Measurements from ENCODE around the gene DCANP1.

Gene DCANP1

DNA sequence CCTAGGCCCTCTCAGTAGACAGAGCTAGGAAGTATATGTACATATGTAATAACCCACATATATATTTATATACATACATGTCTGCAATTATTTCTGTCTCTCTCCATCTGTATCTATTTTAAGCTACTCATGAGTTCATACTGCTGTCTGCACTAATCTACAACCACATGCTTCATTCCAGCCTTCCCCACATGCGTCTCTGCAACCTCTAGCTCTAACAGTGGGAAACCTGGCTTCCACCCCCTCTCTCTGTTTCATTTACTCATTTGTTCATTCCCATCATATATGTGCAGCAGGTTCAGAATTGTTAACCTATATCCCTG, 23.3 kb downstream of the DCANP1 start:
- Histone ChIP-seq H3K79me1 (ENCODE audit: low read length) (no peaks in the 10 kb centered on the region), H3K27me3 (ENCODE audit: insufficient read depth, low read length) (no peaks in the 10 kb centered on the region), H3K18ac (ENCODE audit: low read length) (no peak overlapping the region), H3K4me2 (ENCODE audit: low read length) (no peak overlapping the region), H3K79me2 (ENCODE audit: control insufficient read depth, insufficient read depth, low read length, poor library complexity) (no peaks in the 10 kb centered on the region), H3K36me3 (ENCODE audit: control insufficient read depth in 1 of 2, insufficient read depth in 2 of 2, low read length in 2 of 2) (no peaks in the 10 kb centered on the region), H3K4me3 (ENCODE audit: low read depth, low read length) (no peak overlapping the region), H4K8ac (ENCODE audit: low read depth, low read length) (no peak overlapping the region), H3K9ac (ENCODE audit: low read length) (no peak overlapping the region), H2BK120ac (ENCODE audit: insufficient read depth, low read length, poor library complexity) (no peak overlapping the region), H3K23ac (ENCODE audit: low read length) (no peak overlapping the region), H2AK5ac (ENCODE audit: low read length) (no peak overlapping the region), H3K4me1 (ENCODE audit: control insufficient read depth in 1 of 2, insufficient read depth in 2 of 2, low read length in 2 of 2) (peaks cover 0 to 3% of the 10 kb centered on the region in 2 experiments), H3K4ac (ENCODE audit: low read depth, low read length) (no peak overlapping the region), H3K9me3 (ENCODE audit: insufficient read depth, low read depth, low read length) (peaks cover 2% of the 10 kb centered on the region), H3K27ac (ENCODE audit: low read depth, low read length) (no peak overlapping the region), H2BK5ac (ENCODE audit: low read depth, low read length, poor library complexity) (no peak overlapping the region), H3K14ac (ENCODE audit: low read length) (no peak overlapping the region), H4K91ac (ENCODE audit: low read depth, low read length) (no peak overlapping the region), H2BK12ac (ENCODE audit: low read length) (no peak overlapping the region), H4K12ac (ENCODE audit: low read depth, low read length) (no peak overlapping the region), H2AFZ (ENCODE audit: insufficient read depth, low read length, poor library complexity) (no peak overlapping the region)
- DNase-seq, result no peak
- no CpG with 5 or more reads among the region's 1 CpG for WGBS (ENCODE audit: extremely low coverage, insufficient coverage, insufficient read length)

DNA sequence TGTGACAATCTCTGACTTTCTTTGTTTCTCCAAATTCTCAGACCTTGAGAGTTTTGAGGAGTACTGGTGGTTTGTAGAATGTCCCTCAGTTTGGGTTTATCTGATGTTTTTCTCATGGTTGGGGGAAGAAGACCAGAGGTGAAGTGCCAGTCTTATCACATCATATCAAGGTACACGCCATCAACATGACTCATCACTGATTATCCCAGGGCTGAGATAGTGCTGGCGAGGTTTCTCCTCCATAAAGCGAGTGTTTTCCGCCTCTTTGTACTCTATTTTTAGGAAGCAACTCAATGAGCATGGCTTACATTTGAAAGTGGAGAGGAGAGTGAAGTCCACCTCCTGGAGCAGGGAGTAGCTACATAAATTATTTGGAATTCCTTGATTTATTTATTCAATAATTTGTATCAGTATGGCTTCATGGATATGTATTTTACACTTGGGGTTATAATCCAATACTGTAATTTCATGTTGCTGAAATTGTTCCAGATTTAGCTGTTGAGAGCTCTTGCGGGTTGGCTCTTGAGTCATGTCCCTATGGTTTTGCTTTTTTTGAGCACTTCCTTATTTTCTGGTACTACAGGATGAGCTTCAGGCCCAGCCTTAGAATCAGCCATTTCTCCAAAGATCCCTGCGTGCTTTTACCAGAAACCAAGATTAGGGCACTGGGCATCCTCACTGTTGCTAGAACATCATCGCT, 23.9 kb downstream of the DCANP1 start:
- Histone ChIP-seq H2BK12ac (ENCODE audit: low read length) (no peak overlapping the region), H3K27me3 (ENCODE audit: insufficient read depth, low read length) (no peaks in the 10 kb centered on the region), H2BK120ac (ENCODE audit: insufficient read depth, low read length, poor library complexity) (no peak overlapping the region), H2BK5ac (ENCODE audit: low read depth, low read length, poor library complexity) (no peak overlapping the region), H3K14ac (ENCODE audit: low read length) (no peak overlapping the region), H3K4me1 (ENCODE audit: control insufficient read depth in 1 of 2, insufficient read depth in 2 of 2, low read length in 2 of 2) (peaks cover 0 to 3% of the 10 kb centered on the region in 2 experiments), H3K79me1 (ENCODE audit: low read length) (no peaks in the 10 kb centered on the region), H3K27ac (ENCODE audit: low read depth, low read length) (no peak overlapping the region), H2AFZ (ENCODE audit: insufficient read depth, low read length, poor library complexity) (no peak overlapping the region), H2AK5ac (ENCODE audit: low read length) (no peak overlapping the region), H3K9me3 (ENCODE audit: insufficient read depth, low read depth, low read length) (no peaks in the 10 kb centered on the region), H3K9ac (ENCODE audit: low read length) (no peak overlapping the region), H3K18ac (ENCODE audit: low read length) (no peak overlapping the region), H4K8ac (ENCODE audit: low read depth, low read length) (no peak overlapping the region), H4K12ac (ENCODE audit: low read depth, low read length) (no peak overlapping the region), H3K4ac (ENCODE audit: low read depth, low read length) (no peak overlapping the region), H3K4me3 (ENCODE audit: low read depth, low read length) (no peak overlapping the region), H3K79me2 (ENCODE audit: control insufficient read depth, insufficient read depth, low read length, poor library complexity) (no peaks in the 10 kb centered on the region), H4K91ac (ENCODE audit: low read depth, low read length) (no peak overlapping the region), H3K4me2 (ENCODE audit: low read length) (no peak overlapping the region), H3K36me3 (ENCODE audit: control insufficient read depth in 1 of 2, insufficient read depth in 2 of 2, low read length in 2 of 2) (no peaks in the 10 kb centered on the region), H3K23ac (ENCODE audit: low read length) (no peak overlapping the region)
- no CpG with 5 or more reads among the region's 7 CpGs for WGBS (ENCODE audit: extremely low coverage, insufficient coverage, insufficient read length)
- DNase-seq, result peak; percentile 57 to 82

DNA sequence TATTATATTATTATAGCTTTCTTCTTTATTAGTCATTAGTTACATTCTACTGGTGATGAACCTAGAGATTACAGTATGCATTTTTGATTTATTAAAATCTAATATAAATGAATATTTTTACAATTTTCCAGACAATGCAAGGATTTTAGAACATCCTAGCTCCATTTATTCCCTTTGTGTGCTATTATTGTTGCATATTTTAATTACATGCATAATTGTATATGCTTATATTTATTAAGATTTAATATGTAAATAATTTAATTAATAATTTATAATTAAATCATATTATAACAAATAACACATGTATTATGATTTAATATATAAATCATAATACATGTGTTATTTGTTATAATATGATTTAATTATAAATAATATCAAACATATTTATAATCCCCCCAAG, 24.7 kb downstream of the DCANP1 start:
- H3K14ac ChIP-seq (ENCODE audit: low read length), result no peak overlapping the region

GRCh38 chr5:135417083-135417482, 30.1 kb downstream of the DCANP1 start:
- Histone ChIP-seq H2BK120ac (ENCODE audit: insufficient read depth, low read length, poor library complexity) (no peak overlapping the region), H3K23ac (ENCODE audit: low read length) (no peak overlapping the region), H3K4me1 (ENCODE audit: control insufficient read depth in 1 of 2, insufficient read depth in 2 of 2, low read length in 2 of 2) (no peaks in the 10 kb centered on the region), H3K14ac (ENCODE audit: low read length) (no peak overlapping the region), H3K27me3 (ENCODE audit: insufficient read depth, low read length) (no peaks in the 10 kb centered on the region), H3K4me2 (ENCODE audit: low read length) (no peak overlapping the region), H2BK12ac (ENCODE audit: low read length) (no peak overlapping the region), H4K91ac (ENCODE audit: low read depth, low read length) (no peak overlapping the region), H3K9ac (ENCODE audit: low read length) (no peak overlapping the region), H3K36me3 (ENCODE audit: control insufficient read depth in 1 of 2, insufficient read depth in 2 of 2, low read length in 2 of 2) (no peaks in the 10 kb centered on the region), H2AK5ac (ENCODE audit: low read length) (no peak overlapping the region), H2AFZ (ENCODE audit: insufficient read depth, low read length, poor library complexity) (no peak overlapping the region), H3K18ac (ENCODE audit: low read length) (no peak overlapping the region), H3K79me2 (ENCODE audit: control insufficient read depth, insufficient read depth, low read length, poor library complexity) (no peaks in the 10 kb centered on the region), H4K8ac (ENCODE audit: low read depth, low read length) (no peak overlapping the region), H3K27ac (ENCODE audit: low read depth, low read length) (no peak overlapping the region), H2BK5ac (ENCODE audit: low read depth, low read length, poor library complexity) (no peak overlapping the region), H3K4me3 (ENCODE audit: low read depth, low read length) (no peak overlapping the region), H3K79me1 (ENCODE audit: low read length) (no peaks in the 10 kb centered on the region), H4K12ac (ENCODE audit: low read depth, low read length) (no peak overlapping the region), H3K4ac (ENCODE audit: low read depth, low read length) (no peak overlapping the region), H3K9me3 (ENCODE audit: insufficient read depth, low read depth, low read length) (no peaks in the 10 kb centered on the region)
- no peak for DNase-seq

More for the DNA sequence above, 24.7 kb downstream of the DCANP1 start:
- no peak overlapping the region for H4K8ac ChIP-seq (ENCODE audit: low read depth, low read length)
- H3K9ac ChIP-seq (ENCODE audit: low read length), result no peak overlapping the region
- no peak overlapping the region for H2AFZ ChIP-seq (ENCODE audit: insufficient read depth, low read length, poor library complexity)
- peaks cover 0 to 3% of the 10 kb centered on the region in 2 experiments for H3K4me1 ChIP-seq (ENCODE audit: control insufficient read depth in 1 of 2, insufficient read depth in 2 of 2, low read length in 2 of 2)
- no peak overlapping the region for H4K12ac ChIP-seq (ENCODE audit: low read depth, low read length)
- H3K18ac ChIP-seq (ENCODE audit: low read length), result no peak overlapping the region
- H2BK5ac ChIP-seq (ENCODE audit: low read depth, low read length, poor library complexity), result no peak overlapping the region
- no peaks in the 10 kb centered on the region for H3K9me3 ChIP-seq (ENCODE audit: insufficient read depth, low read depth, low read length)
- no peaks in the 10 kb centered on the region for H3K36me3 ChIP-seq (ENCODE audit: control insufficient read depth in 1 of 2, insufficient read depth in 2 of 2, low read length in 2 of 2)
- no peak overlapping the region for H3K4ac ChIP-seq (ENCODE audit: low read depth, low read length)
- DNase-seq, result no peak
- H2AK5ac ChIP-seq (ENCODE audit: low read length), result no peak overlapping the region
- H3K79me1 ChIP-seq (ENCODE audit: low read length), result no peaks in the 10 kb centered on the region
- H3K4me2 ChIP-seq (ENCODE audit: low read length), result no peak overlapping the region
- no peak overlapping the region for H3K23ac ChIP-seq (ENCODE audit: low read length)
- H3K79me2 ChIP-seq (ENCODE audit: control insufficient read depth, insufficient read depth, low read length, poor library complexity), result no peaks in the 10 kb centered on the region
- no peak overlapping the region for H4K91ac ChIP-seq (ENCODE audit: low read depth, low read length)
- H2BK120ac ChIP-seq (ENCODE audit: insufficient read depth, low read length, poor library complexity), result no peak overlapping the region
- no peaks in the 10 kb centered on the region for H3K27me3 ChIP-seq (ENCODE audit: insufficient read depth, low read length)
- H3K27ac ChIP-seq (ENCODE audit: low read depth, low read length), result no peak overlapping the region
- H2BK12ac ChIP-seq (ENCODE audit: low read length), result no peak overlapping the region
- no peak overlapping the region for H3K4me3 ChIP-seq (ENCODE audit: low read depth, low read length)

Data from trophoblast cell (in vitro differentiated cells and primary cell).